ENCODE measurements around the gene ALKBH3. TPM values are rescaled to one million over a fixed set of nuclear protein-coding genes. Genes with fewer than 3 reads are reported as not detected.

Gene ALKBH3
- total and polyA plus RNA-seq, 10 of the 15 experiments (the other 5 are each of a cell fraction or from before 2014, with no cell fraction given) = 22.1 to 50.8 (median 38.5) TPM

DNA sequence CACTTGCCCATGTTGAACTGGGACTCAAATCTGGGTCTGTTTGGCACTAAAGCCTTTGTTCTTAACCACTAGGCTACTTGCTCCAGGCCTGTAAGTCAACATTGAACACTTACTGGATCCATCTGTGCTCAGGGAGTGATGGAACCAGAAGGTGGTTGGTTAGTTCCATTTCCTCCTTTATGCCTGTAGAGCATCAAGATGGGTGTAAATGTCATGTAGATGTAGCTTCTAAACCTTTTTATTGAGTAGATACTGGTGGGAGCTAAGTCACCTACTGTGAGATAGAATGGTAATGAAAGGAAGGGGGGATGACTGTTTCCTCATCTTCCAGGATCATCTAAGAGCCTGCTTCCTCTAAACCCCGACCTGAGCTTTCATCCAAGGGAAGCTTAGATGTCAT is 38.6 kb upstream of the ALKBH3 start (continued):
- TF ChIP-seq BACH1 (IDR thresholded peaks at IDR 0.05; ENCODE audit: borderline replicate concordance) (no peak), ZNF622 (IDR thresholded peaks at IDR 0.05) (no peak), CHD1 (IDR thresholded peaks at IDR 0.05; ENCODE audit: low read depth, low read length) (no peak)

DNA sequence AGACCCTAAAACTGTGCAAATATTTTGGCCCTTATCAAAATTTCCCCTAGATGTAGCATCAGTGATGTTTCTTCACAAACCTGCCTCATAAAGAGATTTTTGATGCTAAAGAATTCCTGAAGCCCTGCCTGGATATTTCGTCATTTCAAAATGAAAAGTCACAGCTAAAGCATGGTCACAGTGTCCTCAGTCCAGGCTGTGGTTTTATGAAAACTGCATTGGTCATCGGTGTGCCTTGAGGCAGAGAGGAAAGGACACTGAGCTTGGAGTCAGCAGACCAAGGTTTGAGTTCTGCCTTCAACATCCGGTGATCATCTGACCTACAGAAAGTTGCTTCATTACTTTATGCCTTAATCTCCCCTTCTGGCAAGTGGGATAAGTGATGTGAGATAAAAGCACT is 34.8 kb upstream of the ALKBH3 start:
- ChIA-PET SMC1A (ENCODE audit: uncharacterized antibody, unreplicated experiment) (no interaction called here), RAD21 (ENCODE audit: unreplicated experiment) (no interaction called here), CTCF (interaction anchor here (1.1 kb wide), 1 partner anchor 20 kb away, joined by 3 read pairs; no protein-coding TSS in a partner anchor), POLR2A (no interaction called here)
- BruUV-seq (replicated peaks) = no TSS peak
- H3K36me3 ChIP-seq (ENCODE audit: control insufficient read depth in 2 of 2, insufficient read depth in 2 of 2, low read length in 1 of 2) = peaks cover 2 to 8% of the 10 kb centered on the region in 2 experiments; a peak in 3 of 4 replicates
- no peaks in the 10 kb centered on the region for H3K27me3 ChIP-seq (replicated peaks in 1 of 2; ENCODE audit: control insufficient read depth in 2 of 2, insufficient read depth in 2 of 2, low read length in 1 of 2)
- H3K4me3 ChIP-seq = no peak overlapping the region
- H4K20me1 ChIP-seq (ENCODE audit: control insufficient read depth, insufficient read depth) = no peaks in the 10 kb centered on the region
- DNase-seq (ENCODE audit: low read depth, low spot score) = no peak
- no peak for FAIRE-seq
- WGBS (ENCODE audit: insufficient coverage, insufficient replicate concordance, low lambda C conversion rate, missing lambda C conversion rate) = 100% methylated on average over 3 of the region's 3 CpGs
- no peak overlapping the region for H3K9ac ChIP-seq (ENCODE audit: control insufficient read depth, insufficient read depth, low read length)
- no peak overlapping the region for H3K27ac ChIP-seq (ENCODE audit: control insufficient read depth, insufficient read depth)
- no peaks in the 10 kb centered on the region for H3K4me1 ChIP-seq (ENCODE audit: control insufficient read depth, insufficient read depth, low read length)
- intact Hi-C loops (cut with micrococcal nuclease; ENCODE audit: unreplicated experiment) (loop anchor here (5.0 kb wide), 1 partner anchor 51 kb away; no protein-coding TSS in a partner anchor), in situ Hi-C loops (cut with MboI) (no loop called here)
- ATAC-seq = no peak
- H3K9me3 ChIP-seq (replicated peaks; ENCODE audit: control insufficient read depth, insufficient read depth, low read length) = no peaks in the 10 kb centered on the region
- no peak overlapping the region for H2AFZ ChIP-seq (ENCODE audit: control insufficient read depth, low read depth, low read length)
- no peak overlapping the region for H3K4me2 ChIP-seq (ENCODE audit: control insufficient read depth, insufficient read depth)
- H3K79me2 ChIP-seq (ENCODE audit: control insufficient read depth, insufficient read depth, low read length) = no peaks in the 10 kb centered on the region
- TF ChIP-seq, protein P1, sequence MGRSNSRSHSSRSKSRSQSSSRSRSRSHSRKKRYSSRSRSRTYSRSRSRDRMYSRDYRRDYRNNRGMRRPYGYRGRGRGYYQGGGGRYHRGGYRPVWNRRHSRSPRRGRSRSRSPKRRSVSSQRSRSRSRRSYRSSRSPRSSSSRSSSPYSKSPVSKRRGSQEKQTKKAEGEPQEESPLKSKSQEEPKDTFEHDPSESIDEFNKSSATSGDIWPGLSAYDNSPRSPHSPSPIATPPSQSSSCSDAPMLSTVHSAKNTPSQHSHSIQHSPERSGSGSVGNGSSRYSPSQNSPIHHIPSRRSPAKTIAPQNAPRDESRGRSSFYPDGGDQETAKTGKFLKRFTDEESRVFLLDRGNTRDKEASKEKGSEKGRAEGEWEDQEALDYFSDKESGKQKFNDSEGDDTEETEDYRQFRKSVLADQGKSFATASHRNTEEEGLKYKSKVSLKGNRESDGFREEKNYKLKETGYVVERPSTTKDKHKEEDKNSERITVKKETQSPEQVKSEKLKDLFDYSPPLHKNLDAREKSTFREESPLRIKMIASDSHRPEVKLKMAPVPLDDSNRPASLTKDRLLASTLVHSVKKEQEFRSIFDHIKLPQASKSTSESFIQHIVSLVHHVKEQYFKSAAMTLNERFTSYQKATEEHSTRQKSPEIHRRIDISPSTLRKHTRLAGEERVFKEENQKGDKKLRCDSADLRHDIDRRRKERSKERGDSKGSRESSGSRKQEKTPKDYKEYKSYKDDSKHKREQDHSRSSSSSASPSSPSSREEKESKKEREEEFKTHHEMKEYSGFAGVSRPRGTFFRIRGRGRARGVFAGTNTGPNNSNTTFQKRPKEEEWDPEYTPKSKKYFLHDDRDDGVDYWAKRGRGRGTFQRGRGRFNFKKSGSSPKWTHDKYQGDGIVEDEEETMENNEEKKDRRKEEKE (IDR thresholded peaks at IDR 0.05) = no peak
- TF ChIP-seq TBL1XR1 (IDR thresholded peaks at IDR 0.05; ENCODE audit: low read depth, low read length) (no peak), CREM (IDR thresholded peaks at IDR 0.05; ENCODE audit: low read depth) (no peak), RFX5 (IDR thresholded peaks at IDR 0.05; ENCODE audit: low read depth, low read length) (no peak), ETV6 (conservative IDR thresholded peaks at IDR 0.05 in 1 of 2, IDR thresholded peaks at IDR 0.05 in 1 of 2; ENCODE audit: borderline replicate concordance in 1 of 2, low read depth in 1 of 2) (no peak), STAT3 (IDR thresholded peaks at IDR 0.05; ENCODE audit: low read depth, low read length) (no peak), ZNF274 (IDR thresholded peaks at IDR 0.05; ENCODE audit: insufficient read depth, insufficient read length) (no peak), EED (IDR thresholded peaks at IDR 0.05; ENCODE audit: low read depth) (no peak), ZNF622 (IDR thresholded peaks at IDR 0.05) (no peak), RB1 (IDR thresholded peaks at IDR 0.05; ENCODE audit: borderline replicate concordance) (no peak), GATAD2B (conservative IDR thresholded peaks at IDR 0.05; ENCODE audit: low read depth) (no peak), ZSCAN29 (IDR thresholded peaks at IDR 0.05) (no peak), RAD21 (IDR thresholded peaks at IDR 0.05; ENCODE audit: insufficient read depth, low read depth, low read length) (no peak), NFIC (IDR thresholded peaks at IDR 0.05; ENCODE audit: low read depth, low read length) (no peak), POLR2A (IDR thresholded peaks at IDR 0.05; ENCODE audit: low read depth, low read length) (no peak)

All from GM12878 (cell line).